Heart left ventricle (tissue), 16 donors: ENCODE results near the gene MRPL14. TPM values are rescaled to one million over a fixed set of nuclear protein-coding genes. Genes with fewer than 3 reads are reported as not detected.
A peak's percentile ranks its signal among the peaks of the same experiment; 100 is the strongest.

Source experiments
- ATAC-seq, 4 donors: fragments of 200-7000 bp; cut with Tn5 transposase; one replicate each; pipeline ENCODE4 v1.9.1; 2020 to 2022; ENCODE audit warnings: moderate library complexity in 4 of 4, mild to moderate bottlenecking in 3 of 4, moderate number of reproducible peaks in 1 of 4
- DNase-seq, 5 donors: peaks; one replicate each; pipeline ENCODE4 v3.0.0-alpha.2; 2020
- H3K27ac ChIP-seq, 12 donors: fragments of 200-600 bp; sonication (generic) in 4 of 12; one replicate each; pipeline versions ENCODE4 v1.5.0 to v1.8.0; 2016 to 2022; ENCODE audit warnings: mild to moderate bottlenecking in 2 of 12
- H3K27me3 ChIP-seq, 9 donors: fragments of 200-600 bp; sonication (generic) in 2 of 9; one replicate each; pipeline versions ENCODE4 v1.5.1 to v1.8.0; 2016 to 2022; ENCODE audit warnings: mild to moderate bottlenecking in 3 of 9
- H3K36me3 ChIP-seq, 9 donors: fragments of 200-600 bp; sonication (generic) in 2 of 9; one replicate each; pipeline versions ENCODE4 v1.5.0 to v1.8.0; 2018 to 2022; ENCODE audit warnings: mild to moderate bottlenecking in 2 of 9
- H3K4me1 ChIP-seq, 12 donors: fragments of 200-600 bp; sonication (generic) in 4 of 12; one replicate each; pipeline versions ENCODE4 v1.5.0 to v1.8.0; 2016 to 2022; ENCODE audit warnings: mild to moderate bottlenecking in 3 of 12
- H3K4me3 ChIP-seq, 12 donors: fragments of 200-600 bp; sonication (generic) in 4 of 12; one replicate each; pipeline versions ENCODE4 v1.5.0 to v1.8.0; 2017 to 2022; ENCODE audit warnings: mild to moderate bottlenecking in 9 of 12, moderate library complexity in 4 of 12
- H3K9me3 ChIP-seq, 12 donors: fragments of 200-600 bp; sonication (generic) in 4 of 12; one replicate each; pipeline versions ENCODE4 v1.5.0 to v1.8.0; 2016 to 2022; ENCODE audit warnings: mild to moderate bottlenecking in 1 of 12
- CTCF ChIP-seq, 12 donors: fragments of 200-600 bp; sonication (generic) in 4 of 12; IDR thresholded peaks; one replicate each; pipeline versions ENCODE4 v1.5.0 to v1.8.0; 2018 to 2022; ENCODE audit warnings: antibody characterized with exemption in 12 of 12, mild to moderate bottlenecking in 5 of 12
- POLR2A ChIP-seq, 2 donors: fragments of 450-650 bp; IDR thresholded peaks; one replicate each; pipeline ENCODE4 v1.6.1; 2017; ENCODE audit warnings: antibody characterized with exemption in 2 of 2, mild to moderate bottlenecking in 2 of 2, moderate library complexity in 2 of 2
- WGBS, 4 donors: extraction: QIAGEN DNeasy Blood & Tissue Kit in 2 of 4; methylation state at CpG; one replicate each; pipeline versions ENCODE4 v1.1.5 to v1.1.7; 2013 to 2018; 5-methylcytosine and 5-hydroxymethylcytosine counted together
- intact Hi-C, 10 donors: fragments of 100-400 bp; cut with DNase I; formaldehyde crosslinking; loops; one replicate each; pipeline versions ENCODE4 v1.11.1 to v1.14.2; 2022
- polyA plus RNA-seq, 2 donors: library from polyadenylated mRNA; stranded (reverse); fragments of 200-250 nt; gene quantifications; one replicate each; pipeline ENCODE4 v1.2.3, GENCODE V29; 2013
- total RNA-seq, 9 donors: library from RNA; depleted of rRNA in 2 of 9; stranded (reverse); fragments of >200 nt in 2 of 9; fragmentation: NEBNext Ultra II Directional in 3 of 9; extraction: Animal tissue kit (Norgen Biotek cat#: 25700) in 3 of 9; gene quantifications; one replicate each; pipeline versions ENCODE4 v1.1.0 to v1.2.4, GENCODE V29; 2016 to 2023
- donor health status: ischemic (EF 13 %, LVEDD 7.1; RV severe dilation, severe dysfunction).
- donor health status: healthy with polysubstance abuse.
- donor health status: DM: no; HTN: yes; CAD: no.
- donor health status: DM: no; HTN: no; CAD: no.
- donor health status: ischemic (EF 25% LVEDD 6.9; RV normal size, moderate dysfunction).
- donor health status: ischemic (EF 25% LVEDD 5.7; RV mildly dilated, moderate dysfunction).
- donor health status: healthy.
- donor health status: DM: yes; HTN: yes; CAD: no.
- donor health status: ischemic (EF 35%, LVEDD 5.7; RV mildly dilated, moderate dysfunction).
- donor health status: nonischemic (EF 11% LVEDD 7.7; RV severe dilation, severe dysfunction).
- donor health status: DM: yes; HTN: yes; CAD: no.
- donor health status: PGD.
- donor health status: ischemic (EF 29% LVEDD 5.4; RV normal size, mild dysfunction).
- donor health status: nonischemic (EF 23%, LVEDD 6.1; RV moderate dilation, normal function).

Gene MRPL14
- total and polyA plus RNA-seq, 11 donors: 35.3 to 72.9 (median 44.1) TPM

DNA sequence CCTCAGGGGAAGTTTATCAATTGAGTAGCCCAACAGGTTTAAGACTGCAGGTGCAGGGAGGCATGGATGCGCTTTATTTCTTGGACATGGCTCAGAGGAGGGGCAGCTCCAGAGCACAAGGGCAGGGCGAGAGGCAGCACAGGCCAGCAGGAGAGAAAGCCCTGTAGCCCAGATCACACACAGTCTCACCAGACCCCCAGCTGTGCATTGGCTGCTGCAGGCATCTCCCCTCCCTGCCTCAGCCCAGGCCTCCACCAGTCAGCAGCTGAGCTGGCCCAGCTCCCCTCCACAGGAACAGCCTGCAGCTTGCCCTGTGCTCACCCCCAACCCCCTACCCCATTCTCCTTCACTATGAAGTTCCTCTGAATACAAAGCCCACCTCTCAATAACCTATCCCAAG, 24.7 kb downstream of the MRPL14 start:
- Histone ChIP-seq H3K27ac (no peak overlapping the region), H3K4me3 (no peak overlapping the region), H3K36me3 (peaks cover 0 to 31% (median 2%) of the 10 kb centered on the region in 9 donors), H3K27me3 (no peaks in the 10 kb centered on the region), H3K9me3 (no peaks in the 10 kb centered on the region), H3K4me1 (peaks cover 0 to 46% (median 33%) of the 10 kb centered on the region in 12 donors)
- DNase-seq (no peak), ATAC-seq (no peak)
- TF ChIP-seq CTCF (IDR thresholded peaks at IDR 0.05) (no peak), POLR2A (IDR thresholded peaks at IDR 0.05) (no peak)
- intact Hi-C loops: loop anchor here in 3 of 10 donors (5.0 to 10.0 kb wide), 3 partner anchors 35 to 232 kb away; partner anchors contain the start of gene AARS2 (in 1 of the 3)
- 92 to 100% (median 99%) methylated on average over 2 of the region's 2 CpGs for WGBS, 4 donors

DNA sequence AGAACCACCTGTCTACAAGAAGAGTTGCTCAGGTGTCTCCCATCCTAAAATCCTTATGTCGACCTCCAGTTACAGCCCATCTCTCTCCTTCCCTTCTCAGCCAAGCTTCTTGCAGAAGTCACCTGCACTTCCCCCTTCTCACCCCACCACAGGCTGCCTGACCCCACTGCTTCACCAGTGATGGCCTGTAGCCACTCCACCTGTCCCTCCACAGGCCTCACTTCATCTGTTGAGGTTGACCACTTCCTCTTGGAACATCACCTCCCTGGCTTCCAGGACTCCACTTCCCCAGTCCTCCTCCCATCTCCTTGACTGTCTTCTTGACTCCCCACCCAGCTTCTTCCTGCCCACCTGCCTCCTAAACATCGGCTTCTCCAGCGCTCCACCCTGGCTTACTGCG, 25.4 kb downstream of the MRPL14 start:
- TF ChIP-seq POLR2A (IDR thresholded peaks at IDR 0.05) (no peak), CTCF (IDR thresholded peaks at IDR 0.05) (no peak)
- Histone ChIP-seq H3K27ac (no peak overlapping the region), H3K36me3 (peaks cover 0 to 31% (median 2%) of the 10 kb centered on the region in 9 donors), H3K4me1 (peaks cover 0 to 43% (median 30%) of the 10 kb centered on the region in 12 donors), H3K4me3 (no peak overlapping the region), H3K9me3 (no peaks in the 10 kb centered on the region), H3K27me3 (no peaks in the 10 kb centered on the region)
- 86 to 90% (median 89%) methylated on average over 4 of the region's 4 CpGs for WGBS, 4 donors
- DNase-seq (no peak), ATAC-seq (no peak)
- intact Hi-C loops: loop anchor here in 3 of 10 donors (2.0 to 10.0 kb wide), 4 partner anchors 35 to 233 kb away; partner anchors contain the start of gene AARS2 (in 1 of the 3)

DNA sequence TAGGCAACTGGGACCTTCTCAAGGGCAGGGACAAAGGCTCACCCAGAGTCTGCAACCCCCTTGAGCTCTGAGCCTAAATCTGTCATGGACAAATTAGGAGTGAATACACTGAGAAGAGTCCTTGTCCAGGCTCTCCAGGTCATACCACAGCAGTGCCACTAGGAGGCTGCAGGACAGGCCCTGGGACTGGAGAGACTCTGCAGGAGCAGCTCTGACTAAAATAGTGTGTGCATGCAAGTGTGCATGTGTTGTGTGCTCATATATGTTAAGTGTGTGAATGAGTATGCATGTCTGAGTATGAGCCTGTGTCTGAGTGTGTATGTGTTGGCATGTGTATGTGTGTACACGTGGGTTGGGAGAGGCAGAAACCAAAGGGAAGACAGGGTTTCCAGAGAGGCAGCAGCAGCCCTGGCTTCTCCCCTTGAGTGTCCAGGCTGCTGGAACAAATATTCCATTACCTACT, 27.1 kb downstream of the MRPL14 start:
- intact Hi-C loops: loop anchor here in 4 of 10 donors (1.0 to 10.0 kb wide), 5 partner anchors 37 to 235 kb away; partner anchors contain the start of gene AARS2 (in 1 of the 4)
- Histone ChIP-seq H3K9me3 (no peaks in the 10 kb centered on the region), H3K36me3 (peaks cover 0 to 19% (median 2%) of the 10 kb centered on the region in 9 donors), H3K4me1 (peaks cover 0 to 25% (median 12%) of the 10 kb centered on the region in 12 donors), H3K27ac (no peak overlapping the region), H3K27me3 (no peaks in the 10 kb centered on the region), H3K4me3 (no peak overlapping the region)
- ATAC-seq (peak in 3 of 4 donors; percentile 50 to 66 (median 65)), DNase-seq (peak in 1 of 5 donors; percentile 51)
- 30 to 46% (median 38%) methylated on average over 1 of the region's 1 CpG for WGBS, 4 donors
- TF ChIP-seq POLR2A (IDR thresholded peaks at IDR 0.05) (no peak), CTCF (IDR thresholded peaks at IDR 0.05) (peak; percentile 33 to 64 (median 56))

DNA sequence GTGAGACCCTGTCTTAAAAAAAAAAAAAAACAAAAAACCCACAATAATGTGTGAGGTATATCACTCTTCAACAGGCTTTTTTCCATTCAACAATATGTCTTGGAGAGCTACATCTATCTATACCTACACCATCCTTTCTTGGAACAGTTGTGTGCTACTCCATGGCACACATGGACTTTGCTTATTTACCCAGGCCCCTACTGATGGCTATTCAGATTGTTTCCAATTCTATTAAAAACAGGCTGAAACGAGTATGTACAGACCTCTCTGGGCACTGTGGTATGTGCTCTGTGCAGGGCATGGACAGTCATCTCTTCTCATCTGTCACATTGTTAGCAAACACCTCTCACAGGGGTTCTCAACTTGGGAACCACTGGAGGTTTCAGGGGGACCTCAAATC, 28.1 kb downstream of the MRPL14 start:
- DNase-seq: no peak
- TF ChIP-seq CTCF (IDR thresholded peaks at IDR 0.05) (no peak), POLR2A (IDR thresholded peaks at IDR 0.05) (no peak)
- 26 to 52% (median 43%) methylated on average over 1 of the region's 1 CpG for WGBS, 4 donors
- peaks cover 0 to 19% (median 3%) of the 10 kb centered on the region in 9 donors for H3K36me3 ChIP-seq
- no peaks in the 10 kb centered on the region for H3K27me3 ChIP-seq
- no peak overlapping the region for H3K4me3 ChIP-seq
- H3K27ac ChIP-seq: no peak overlapping the region
- no peaks in the 10 kb centered on the region for H3K9me3 ChIP-seq
- intact Hi-C loops: loop anchor here in 9 of 10 donors (2.0 to 10.0 kb wide), 7 partner anchors 52 to 238 kb away; partner anchors contain the start of gene SLC35B2 (in 3 of the 9)
- ATAC-seq: no peak
- peaks cover 0 to 16% (median 5%) of the 10 kb centered on the region in 12 donors for H3K4me1 ChIP-seq
